Activated effector memory CD4-positive, alpha-beta T cell treated with anti-CD3 and anti-CD28 coated beads, Interleukin-2, amount 50 U/mL, for 16 hours (primary cell): ENCODE results near the gene SNAPC5.
"Not testable (repeated sequence)": the region's sequence is repeated elsewhere in the genome, so short reads cannot be mapped to it uniquely, and the experiment has no call there.

Experiments
- DNase-seq: peaks from one replicate; pipeline ENCODE4 v3.0.0-alpha.2; 2020

The SNAPC5 gene

GRCh38 chr15:66497502-66498455, at the start of gene SNAPC5:
Gene SNAPC5 (minus strand): TSS chr15:66497762. CDS start chr15:66497731, 31 bp downstream.
- peak; percentile 99 for DNase-seq

DNA sequence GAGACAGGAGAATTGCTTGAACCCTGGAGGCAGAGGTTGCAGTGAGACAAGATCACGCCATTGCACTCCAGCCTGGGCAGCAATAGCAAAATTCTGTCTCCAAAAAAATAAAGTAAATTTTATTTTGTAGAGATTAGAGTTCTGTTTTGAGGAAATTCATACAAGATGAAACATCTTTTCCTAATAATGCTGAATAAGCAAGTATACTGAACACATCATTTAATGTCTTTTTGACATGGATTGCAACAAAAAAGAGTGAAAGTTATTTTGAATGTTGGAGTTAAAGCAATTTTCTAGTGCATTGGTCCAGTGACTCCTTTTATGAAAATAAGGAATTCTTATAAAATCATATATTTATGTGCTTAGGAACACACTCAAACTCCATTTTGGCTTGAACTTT, 47.7 kb upstream of the SNAPC5 start:
- no peak for DNase-seq

DNA sequence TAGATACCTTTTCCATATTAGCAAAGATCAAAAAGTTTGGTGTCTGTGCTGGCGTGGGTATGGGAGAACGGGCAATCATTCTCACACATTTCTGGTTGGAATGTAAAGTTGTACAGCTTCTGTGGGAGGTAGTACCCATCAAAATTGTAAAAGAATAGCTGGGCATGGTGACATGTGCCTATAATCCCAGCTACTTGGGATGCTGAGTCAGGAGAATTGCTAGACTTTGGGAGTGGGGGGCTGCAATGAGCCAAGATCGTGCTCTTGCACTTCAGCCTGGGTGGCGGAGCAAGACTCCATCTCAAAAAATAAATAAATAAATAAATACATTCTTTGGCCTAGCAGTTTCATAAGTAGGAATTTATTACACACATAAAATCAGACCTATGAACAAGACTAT, 45.3 kb upstream of the SNAPC5 start:
- no peak for DNase-seq

- no peak for DNase-seq
Measured at GRCh38 chr15:66535056-66535455, 37.5 kb upstream of the SNAPC5 start.

DNA sequence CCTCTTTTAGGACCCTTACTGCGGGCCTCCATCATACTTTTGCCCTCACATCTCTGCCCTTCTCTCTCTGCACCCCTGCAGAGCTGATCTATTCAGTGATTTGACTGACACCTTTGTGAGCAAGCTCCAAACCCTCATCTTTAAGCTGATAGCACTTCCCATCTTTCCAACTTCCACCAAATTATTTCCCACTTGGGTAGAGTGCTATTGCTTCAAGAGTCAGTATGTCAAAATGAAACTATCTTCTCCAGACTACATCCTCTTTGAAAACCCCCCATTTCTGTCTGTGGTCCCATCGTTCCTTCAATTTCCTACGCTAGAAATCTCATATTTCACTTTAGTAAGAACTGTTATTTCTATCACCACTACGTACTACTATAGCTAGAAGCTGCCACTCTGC, 27.3 kb upstream of the SNAPC5 start:
- DNase-seq, result no peak

- no peak for DNase-seq
Measured at GRCh38 chr15:66523926-66524325, 26.4 kb upstream of the SNAPC5 start.

DNA sequence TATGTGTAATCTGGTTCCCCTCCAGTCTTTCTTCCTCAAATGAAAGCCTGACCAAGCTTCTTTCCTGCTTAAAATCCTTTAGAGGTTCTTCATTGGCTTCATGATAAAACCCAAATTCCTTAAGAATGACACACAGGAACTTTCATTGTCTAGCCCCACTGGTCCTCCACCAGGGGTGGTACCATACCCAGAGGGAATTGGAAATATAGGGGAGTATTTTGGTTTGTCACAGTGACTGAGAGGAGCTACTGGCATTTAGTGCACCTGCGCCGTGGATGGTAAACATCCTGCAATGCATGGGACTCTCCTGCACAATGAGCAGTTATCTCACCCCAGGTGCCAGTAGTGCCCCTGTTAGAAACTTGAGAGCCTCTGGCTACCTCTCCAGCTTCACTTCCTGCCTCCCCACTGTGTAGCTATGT, 18.4 kb upstream of the SNAPC5 start:
- no peak for DNase-seq

DNA sequence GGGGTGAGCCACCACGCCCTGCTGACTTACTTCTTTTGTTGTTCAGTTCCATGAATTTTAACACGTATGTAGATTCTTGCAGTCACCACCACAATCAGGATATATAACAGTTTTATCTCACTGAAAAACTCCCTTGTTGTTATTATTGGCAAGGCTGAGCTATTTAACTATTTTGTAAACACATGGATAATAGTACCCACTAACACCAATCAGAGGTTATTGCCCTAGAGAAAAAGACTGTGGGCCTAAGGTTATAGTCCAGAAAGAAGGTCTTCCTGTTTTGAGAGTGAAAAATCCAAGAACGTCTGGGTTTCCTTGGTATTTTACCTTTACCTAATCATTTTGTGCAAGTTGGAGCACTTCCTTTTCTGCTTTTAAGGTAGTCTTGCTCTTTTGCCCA, 17.0 kb upstream of the SNAPC5 start:
- no peak for DNase-seq

GRCh38 chr15:66508293-66508883, 10.8 kb upstream of the SNAPC5 start:
- DNase-seq, result no peak

GRCh38 chr15:66505818-66506217, 8.3 kb upstream of the SNAPC5 start:
- DNase-seq, result no peak

DNA sequence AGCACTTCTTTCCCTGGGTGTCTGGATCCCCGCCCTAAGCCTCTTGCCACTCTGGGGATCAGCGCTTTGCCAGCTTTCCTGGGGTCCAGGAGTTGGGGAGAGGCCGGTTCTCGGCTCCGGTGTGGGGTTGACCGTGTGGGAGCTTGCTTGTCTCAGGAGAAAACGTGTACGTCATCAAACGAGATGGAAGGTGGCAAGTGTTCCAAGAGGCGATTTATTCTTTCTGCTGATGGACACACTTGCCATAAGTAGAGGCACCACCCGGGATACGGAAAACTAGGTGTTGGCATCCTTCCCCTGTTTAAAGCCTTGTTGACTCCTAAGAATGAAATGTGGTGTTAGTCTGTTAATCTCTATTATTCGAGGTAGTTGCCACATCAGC, 7.9 kb upstream of the SNAPC5 start:
- DNase-seq, result no peak

GRCh38 chr15:66504563-66505429, 7.2 kb upstream of the SNAPC5 start, which contains the start of the genes RPL4 and ZWILCH:
Gene RPL4 (minus strand): TSS chr15:66504855. CDS start chr15:66504790, 65 bp downstream.
Gene ZWILCH (plus strand): TSS chr15:66505326. CDS start chr15:66505339, 13 bp downstream.
- DNase-seq, result peak; percentile 94

DNA sequence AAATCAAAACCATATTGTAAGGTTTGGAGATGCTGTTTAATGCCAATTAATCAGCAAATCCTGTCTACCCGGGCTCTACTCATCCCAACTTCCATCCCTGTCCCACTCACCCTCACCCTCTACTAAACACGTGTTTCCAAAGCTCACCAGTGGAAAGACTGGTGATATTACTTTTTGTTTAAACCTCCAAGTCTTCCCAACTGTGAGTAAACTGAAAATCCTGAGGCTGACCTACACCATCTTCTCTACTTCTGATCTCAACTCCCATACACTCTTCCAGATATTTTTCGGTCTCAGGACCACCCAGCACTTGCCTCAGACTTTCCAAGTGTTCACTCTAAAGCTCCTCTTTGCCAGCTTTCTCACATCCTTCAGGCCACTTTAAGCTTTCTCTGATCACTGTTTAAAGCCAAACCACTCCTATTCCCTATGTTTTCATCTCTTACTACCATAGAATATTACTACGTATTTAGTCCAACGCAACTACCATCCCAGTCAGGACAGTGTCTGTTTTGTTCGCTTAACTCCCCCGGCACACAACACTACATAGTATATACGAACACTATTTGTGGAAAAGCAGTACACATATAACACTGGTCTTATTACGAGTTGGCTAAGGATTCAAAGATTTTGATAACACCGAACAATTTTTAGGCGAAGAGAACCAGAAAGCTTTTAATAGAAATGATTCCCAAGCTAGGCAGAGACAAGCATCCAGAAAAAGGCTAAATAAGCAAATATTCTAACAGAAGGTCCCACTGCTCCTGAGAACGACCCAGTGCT, 6.4 kb upstream of the SNAPC5 start:
- no peak for DNase-seq

DNA sequence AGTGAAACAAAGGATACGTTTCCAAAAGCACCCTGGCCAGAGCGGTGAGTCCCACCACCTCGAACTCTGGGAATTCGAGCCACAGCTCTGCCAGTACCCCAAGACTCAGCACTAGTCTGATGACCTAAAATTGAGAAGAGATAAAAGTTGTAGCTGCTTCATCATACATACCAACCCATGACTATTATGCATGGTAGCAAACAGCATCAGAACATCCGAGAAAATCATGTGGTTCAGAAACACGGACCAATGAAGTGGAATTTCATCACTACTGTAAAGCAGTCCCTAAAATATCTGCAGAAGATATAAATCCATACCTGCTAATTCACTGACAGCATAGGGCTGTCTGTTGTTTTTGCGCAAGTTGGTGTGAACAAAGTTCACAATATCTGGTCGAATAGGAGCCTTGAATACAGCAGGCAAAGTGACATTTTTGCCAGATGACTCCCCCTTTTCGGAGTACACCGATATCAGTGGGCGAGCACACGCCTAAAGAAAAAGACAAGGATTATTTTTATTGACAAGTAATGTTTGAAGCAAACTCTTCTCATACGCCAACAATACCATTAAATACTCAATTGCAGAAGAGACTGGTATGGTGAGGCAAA, 5.6 kb upstream of the SNAPC5 start:
- DNase-seq, result not testable (repeated sequence)

DNA sequence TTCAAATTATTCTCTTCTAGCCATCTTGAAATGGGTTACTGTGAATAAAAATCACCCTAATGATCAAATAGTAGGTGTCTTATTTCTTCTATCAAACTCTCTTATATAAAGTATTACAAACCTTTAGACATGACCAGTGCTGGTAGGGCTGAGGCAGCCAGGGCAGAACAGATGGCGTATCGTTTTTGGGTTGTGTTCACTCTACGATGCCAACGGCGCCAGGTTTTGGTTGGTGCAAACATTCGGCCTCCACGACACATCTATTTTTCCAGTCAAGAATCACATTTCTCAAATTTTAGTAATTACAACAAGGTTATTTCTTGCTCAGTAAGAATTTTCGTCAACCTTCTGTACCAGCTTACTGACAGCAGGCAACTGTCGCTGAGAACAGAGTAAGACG, 4.9 kb upstream of the SNAPC5 start:
- DNase-seq, result no peak

- DNase-seq, result not testable (repeated sequence)
Measured at GRCh38 chr15:66500346-66500745, 2.8 kb upstream of the SNAPC5 start.

GRCh38 chr15:66498501-66499386, 1.2 kb upstream of the SNAPC5 start:
- peak; percentile 39 for DNase-seq

- DNase-seq, result no peak
Measured at GRCh38 chr15:66496951-66497501, 536 bp downstream of the SNAPC5 start.

GRCh38 chr15:66494262-66494661, 3.3 kb downstream of the SNAPC5 start:
- no peak for DNase-seq

DNA sequence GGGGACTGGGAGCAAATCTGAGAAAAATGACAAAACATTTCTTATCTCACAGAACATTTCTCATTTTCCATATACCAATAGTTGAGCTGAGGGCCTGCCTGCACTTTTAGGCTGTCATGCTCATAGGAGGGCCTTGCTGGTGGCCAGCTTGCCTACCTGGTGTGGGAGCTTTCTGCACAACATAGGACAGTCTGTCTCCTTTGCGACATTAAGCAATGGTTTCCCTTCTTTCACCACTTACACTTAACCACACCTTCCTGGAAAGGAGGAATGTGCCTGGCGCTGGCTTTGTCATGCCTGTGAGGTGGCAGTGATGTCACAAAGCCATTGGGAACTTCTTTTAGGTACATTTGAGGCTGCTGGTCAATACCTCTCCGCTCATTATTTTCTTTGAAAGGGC, 5.7 kb downstream of the SNAPC5 start:
- no peak for DNase-seq
